Left cardiac atrium (tissue), 4 donors: ENCODE measurements around the gene SVEP1. TPM values are rescaled to one million over a fixed set of nuclear protein-coding genes. Genes with fewer than 3 reads are reported as not detected.

Source experiments
- ATAC-seq, 2 donors: fragments of 200-7000 bp; cut with Tn5 transposase; one replicate each; pipeline ENCODE4 v1.9.1; 2020; ENCODE audit warnings: mild to moderate bottlenecking in 2 of 2, moderate library complexity in 2 of 2
- DNase-seq: peaks from one replicate; pipeline ENCODE4 v3.0.0-alpha.2; 2020
- intact Hi-C, 2 donors: fragments of 100-400 bp; cut with DNase I; formaldehyde crosslinking; loops; one replicate each; pipeline versions ENCODE4 v1.14.1 to v1.15.1; 2022 to 2023
- total RNA-seq, 2 donors: library from RNA; stranded (reverse); fragmentation: NEBNext Ultra II Directional; extraction: Animal tissue kit (Norgen Biotek cat#: 25700); gene quantifications; one replicate each; pipeline ENCODE4 v1.2.1, GENCODE V29; 2021
- donor health status: DM: no; HTN: yes; CAD: no.
- donor health status: DM: no; HTN: yes; CAD: no; lungs with severe emphysema.
- donor health status: DM: yes; HTN: yes; CAD: no.
- donor health status: Dilated cardiomyopathy.

The SVEP1 gene
- total RNA-seq, 2 donors from 2014 or later, result 18.6 to 20.8 TPM

- ATAC-seq (no peak), DNase-seq (no peak)
- intact Hi-C loops, result no loop called here
Measured at GRCh38 chr9:110583237-110583636, 3.7 kb upstream of the SVEP1 start.

GRCh38 chr9:110582156-110582555 lies 2.6 kb upstream of the SVEP1 start:
- DNase-seq (no peak), ATAC-seq (no peak)
- intact Hi-C loops, result no loop called here

GRCh38 chr9:110580850-110581249 lies 1.3 kb upstream of the SVEP1 start:
- intact Hi-C loops, result no loop called here
- no peak for ATAC-seq

GRCh38 chr9:110579862-110580219 lies 300 bp upstream of the SVEP1 start:
- peak in 1 of 2 donors; percentile 27 for ATAC-seq
- DNase-seq, result no peak
- intact Hi-C loops, result no loop called here

More at GRCh38 chr9:110580850-110581249, 1.3 kb upstream of the SVEP1 start:
- no peak for DNase-seq

- no peak for ATAC-seq
- intact Hi-C loops, result no loop called here
- no peak for DNase-seq
Measured at GRCh38 chr9:110578575-110579033, 937 bp downstream of the SVEP1 start.

GRCh38 chr9:110575945-110576344 lies 3.6 kb downstream of the SVEP1 start:
- ATAC-seq (no peak), DNase-seq (no peak)
- intact Hi-C loops, result no loop called here

GRCh38 chr9:110575169-110575568 lies 4.4 kb downstream of the SVEP1 start:
- intact Hi-C loops, result no loop called here
- peak; percentile 21 to 29 for ATAC-seq
- DNase-seq, result peak; percentile 44

- intact Hi-C loops, result no loop called here
- DNase-seq (no peak), ATAC-seq (no peak)
Measured at GRCh38 chr9:110573305-110573704, 6.2 kb downstream of the SVEP1 start.

GRCh38 chr9:110571801-110572483 lies 7.6 kb downstream of the SVEP1 start:
- intact Hi-C loops, result no loop called here
- DNase-seq, result no peak
- ATAC-seq, result no peak

GRCh38 chr9:110566156-110566555 lies 13.4 kb downstream of the SVEP1 start:
- DNase-seq (no peak), ATAC-seq (no peak)
- intact Hi-C loops, result no loop called here

- DNase-seq (no peak), ATAC-seq (no peak)
- intact Hi-C loops, result no loop called here
Measured at GRCh38 chr9:110561826-110562225, 17.7 kb downstream of the SVEP1 start.

- DNase-seq (no peak), ATAC-seq (no peak)
- intact Hi-C loops, result no loop called here
Measured at GRCh38 chr9:110559869-110560268, 19.7 kb downstream of the SVEP1 start.

GRCh38 chr9:110555551-110556331 lies 23.8 kb downstream of the SVEP1 start:
- ATAC-seq (peak; percentile 92 to 95), DNase-seq (peak; percentile 59)
- intact Hi-C loops, result no loop called here

- intact Hi-C loops, result loop anchor here in 1 of 2 donors (5.0 kb wide), 1 partner anchor 359 kb away; no protein-coding TSS in a partner anchor
- ATAC-seq, result peak; percentile 74 to 84
- no peak for DNase-seq
Measured at GRCh38 chr9:110546411-110546871, 33.1 kb downstream of the SVEP1 start.

GRCh38 chr9:110545705-110546104 lies 33.8 kb downstream of the SVEP1 start:
- intact Hi-C loops, result loop anchor here in 1 of 2 donors (5.0 kb wide), 1 partner anchor 358 kb away; no protein-coding TSS in a partner anchor
- DNase-seq, result no peak
- peak in 1 of 2 donors; percentile 82 for ATAC-seq

- ATAC-seq, result peak; percentile 67 to 68
- DNase-seq, result peak; percentile 34
- intact Hi-C loops, result no loop called here
Measured at GRCh38 chr9:110543631-110544051, 35.9 kb downstream of the SVEP1 start.

GRCh38 chr9:110541950-110542349 lies 37.6 kb downstream of the SVEP1 start:
- DNase-seq (no peak), ATAC-seq (no peak)
- intact Hi-C loops, result no loop called here

- intact Hi-C loops, result no loop called here
- DNase-seq (no peak), ATAC-seq (no peak)
Measured at GRCh38 chr9:110538647-110539041, 40.9 kb downstream of the SVEP1 start.

- ATAC-seq (peak in 1 of 2 donors; percentile 34), DNase-seq (no peak)
- intact Hi-C loops, result no loop called here
Measured at GRCh38 chr9:110537841-110538646, 41.5 kb downstream of the SVEP1 start.
